ENCODE measurements around the gene TJP1. TPM values are rescaled to one million over a fixed set of nuclear protein-coding genes. Genes with fewer than 3 reads are reported as not detected.

TJP1 gene
- total RNA-seq, 2 experiments from 2014 or later: not detected

- no peaks in the 10 kb centered on the region for H3K36me3 Mint-ChIP-seq (ENCODE audit: low read depth)
- peaks cover 2% of the 10 kb centered on the region for H3K27me3 Mint-ChIP-seq
- CTCF ChIA-PET: no interaction called here
- intact Hi-C loops (cut with micrococcal nuclease): no loop called here
- ATAC-seq (no peak), DNase-seq (no peak)
- no peak overlapping the region for H3K27ac Mint-ChIP-seq
- no peaks in the 10 kb centered on the region for H3K9me3 Mint-ChIP-seq
- no peak overlapping the region for H3K4me3 Mint-ChIP-seq
- TF ChIP-seq, protein P1, sequence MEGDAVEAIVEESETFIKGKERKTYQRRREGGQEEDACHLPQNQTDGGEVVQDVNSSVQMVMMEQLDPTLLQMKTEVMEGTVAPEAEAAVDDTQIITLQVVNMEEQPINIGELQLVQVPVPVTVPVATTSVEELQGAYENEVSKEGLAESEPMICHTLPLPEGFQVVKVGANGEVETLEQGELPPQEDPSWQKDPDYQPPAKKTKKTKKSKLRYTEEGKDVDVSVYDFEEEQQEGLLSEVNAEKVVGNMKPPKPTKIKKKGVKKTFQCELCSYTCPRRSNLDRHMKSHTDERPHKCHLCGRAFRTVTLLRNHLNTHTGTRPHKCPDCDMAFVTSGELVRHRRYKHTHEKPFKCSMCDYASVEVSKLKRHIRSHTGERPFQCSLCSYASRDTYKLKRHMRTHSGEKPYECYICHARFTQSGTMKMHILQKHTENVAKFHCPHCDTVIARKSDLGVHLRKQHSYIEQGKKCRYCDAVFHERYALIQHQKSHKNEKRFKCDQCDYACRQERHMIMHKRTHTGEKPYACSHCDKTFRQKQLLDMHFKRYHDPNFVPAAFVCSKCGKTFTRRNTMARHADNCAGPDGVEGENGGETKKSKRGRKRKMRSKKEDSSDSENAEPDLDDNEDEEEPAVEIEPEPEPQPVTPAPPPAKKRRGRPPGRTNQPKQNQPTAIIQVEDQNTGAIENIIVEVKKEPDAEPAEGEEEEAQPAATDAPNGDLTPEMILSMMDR (IDR thresholded peaks at IDR 0.05): no peak
- POLR2A ChIA-PET: no interaction called here
- no peaks in the 10 kb centered on the region for H3K4me1 Mint-ChIP-seq (ENCODE audit: low read depth)
Observed at GRCh38 chr15:29693225-29693624, 129.0 kb downstream of the TJP1 start.

- intact Hi-C loops (cut with micrococcal nuclease): no loop called here
- ChIA-PET CTCF (no interaction called here), POLR2A (no interaction called here)
- Mint-ChIP-seq H3K27ac (no peak overlapping the region), H3K27me3 (peaks cover 2% of the 10 kb centered on the region), H3K36me3 (ENCODE audit: low read depth) (no peaks in the 10 kb centered on the region), H3K4me1 (ENCODE audit: low read depth) (no peaks in the 10 kb centered on the region), H3K9me3 (no peaks in the 10 kb centered on the region), H3K4me3 (no peak overlapping the region)
- DNase-seq (no peak), ATAC-seq (no peak)
- TF ChIP-seq, protein P1 (IDR thresholded peaks at IDR 0.05): no peak
Observed at GRCh38 chr15:29692527-29692926, 129.7 kb downstream of the TJP1 start.

- no peaks in the 10 kb centered on the region for H3K4me1 Mint-ChIP-seq (ENCODE audit: low read depth)
- DNase-seq (no peak), ATAC-seq (no peak)
- CTCF ChIA-PET: no interaction called here
- peaks cover 2% of the 10 kb centered on the region for H3K27me3 Mint-ChIP-seq
- intact Hi-C loops (cut with micrococcal nuclease): no loop called here
- TF ChIP-seq, protein P1 (IDR thresholded peaks at IDR 0.05): no peak
- H3K9me3 Mint-ChIP-seq: no peaks in the 10 kb centered on the region
- POLR2A ChIA-PET: no interaction called here
- no peaks in the 10 kb centered on the region for H3K36me3 Mint-ChIP-seq (ENCODE audit: low read depth)
- H3K27ac Mint-ChIP-seq: no peak overlapping the region
- H3K4me3 Mint-ChIP-seq: no peak overlapping the region
Observed at GRCh38 chr15:29690765-29691475, 131.3 kb downstream of the TJP1 start.

DNA sequence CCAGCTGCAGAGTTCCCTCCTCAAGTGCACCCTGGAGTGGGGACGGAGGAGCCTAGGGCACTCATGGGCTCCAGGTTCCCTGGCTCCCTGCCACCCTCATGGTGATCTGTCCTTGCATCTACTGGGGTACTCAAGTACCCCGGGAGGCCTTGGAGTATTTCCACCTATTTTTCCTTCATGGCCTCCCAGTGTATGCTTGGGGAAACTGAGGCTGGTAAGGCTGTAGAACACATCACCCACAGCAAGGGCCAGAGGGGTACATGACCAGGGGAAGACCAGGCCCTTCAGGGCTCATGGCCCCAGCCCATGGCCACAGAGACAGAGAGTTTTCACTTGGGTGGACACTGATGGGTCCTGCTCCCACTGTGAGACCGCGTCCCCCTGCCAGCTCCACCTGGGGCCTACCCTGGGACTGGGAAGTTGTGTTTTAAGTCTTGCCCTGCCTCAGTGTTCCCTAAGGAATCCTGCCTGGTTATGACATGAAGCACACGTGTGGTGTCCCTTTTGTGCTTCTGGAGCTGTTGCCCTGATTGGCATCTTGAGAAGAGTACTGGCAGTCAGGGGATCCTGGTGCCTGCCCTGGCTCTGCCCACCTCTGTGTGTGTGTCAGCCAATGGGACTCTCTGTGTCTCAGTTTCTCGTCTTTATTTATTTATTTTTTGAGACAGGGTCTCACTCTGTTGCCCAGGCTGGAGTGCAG, 132.8 kb downstream of the TJP1 start:
- Mint-ChIP-seq H3K4me1 (ENCODE audit: low read depth) (no peaks in the 10 kb centered on the region), H3K36me3 (ENCODE audit: low read depth) (no peaks in the 10 kb centered on the region), H3K9me3 (no peaks in the 10 kb centered on the region), H3K27me3 (peaks cover 2% of the 10 kb centered on the region), H3K4me3 (no peak overlapping the region), H3K27ac (no peak overlapping the region)
- TF ChIP-seq, protein P1 (IDR thresholded peaks at IDR 0.05): no peak
- DNase-seq (no peak), ATAC-seq (no peak)
- intact Hi-C loops (cut with micrococcal nuclease): no loop called here
- POLR2A ChIA-PET: no interaction called here
- CTCF ChIA-PET: no interaction called here

GRCh38 chr15:29688506-29689286, 133.6 kb downstream of the TJP1 start:
- Mint-ChIP-seq H3K36me3 (ENCODE audit: low read depth) (no peaks in the 10 kb centered on the region), H3K4me1 (ENCODE audit: low read depth) (no peaks in the 10 kb centered on the region), H3K27me3 (peaks cover 2% of the 10 kb centered on the region), H3K9me3 (no peaks in the 10 kb centered on the region), H3K4me3 (no peak overlapping the region), H3K27ac (no peak overlapping the region)
- intact Hi-C loops (cut with micrococcal nuclease): no loop called here
- ATAC-seq (no peak), DNase-seq (no peak)
- CTCF ChIA-PET: no interaction called here
- POLR2A ChIA-PET: no interaction called here
- TF ChIP-seq, protein P1 (IDR thresholded peaks at IDR 0.05): no peak
